K562 (cell line): ENCODE data around the gene SETD3. TPM values are rescaled to one million over a fixed set of nuclear protein-coding genes. Genes with fewer than 3 reads are reported as not detected.

ENCODE experiments used
- ATAC-seq: fragments of 200-7000 bp; cut with Tn5 transposase; 3 replicates; pipeline ENCODE4 v1.9.1; 2020; ENCODE audit warnings: moderate library complexity
- BruUV-seq: library from RNA; stranded (reverse); fragments of 400-500 nt; replicated peaks from 2 replicates; lab custom pipeline; 2021; lab: Mats Ljungman, UMichigan
- CTCF ChIA-PET: fragments of 300-600 bp; formaldehyde crosslinking; extraction: SDS; loops from one replicate; lab custom pipeline; 2021; ENCODE audit warnings: low intra/inter-chr PET ratio; lab: Yijun Ruan, JAX
- POLR2A ChIA-PET: fragments of 300-600, 350-650 bp; sonication (Branson Sonifier 250); formaldehyde crosslinking; extraction: SDS; loops from one replicate; lab custom pipeline; 2021; ENCODE audit warnings: antibody characterized with exemption, inconsistent platforms; lab: Yijun Ruan, JAX
- DNase-seq, 4 experiments: peaks; one replicate each; pipeline versions ENCODE4 v3.0.0 to v3.0.0-alpha.2; 2011 to 2018; ENCODE audit warnings: low spot score in 3 of 4, mixed read lengths in 3 of 4; ENCODE audit errors: extremely low read depth in 1 of 4
- FAIRE-seq: peaks from 2 replicates; lab custom pipeline; 2011; peaks lifted over from hg19 to GRCh38; lab: Jason Lieb, UNC
- H2AFZ ChIP-seq: 2 replicates; pipeline ENCODE4 v1.6.0; 2011; ENCODE audit warnings: low read depth, low read length, control low read depth, inconsistent platforms
- H3K27ac ChIP-seq: fragments of 200-600 bp; 3 replicates; pipeline ENCODE4 v1.8.0; 2011; ENCODE audit warnings: low read depth, mild to moderate bottlenecking, control low read depth, inconsistent platforms, low read length, moderate library complexity, mixed read lengths; ENCODE audit errors: extremely low read depth
- H3K27me3 ChIP-seq, 2 experiments: fragments of 300-600 bp in 1 of 2; 2 replicates in 1 of 2; 3 replicates in 1 of 2; pipeline versions ENCODE4 v1.6.0 to v1.8.0; 2011; ENCODE audit warnings: inconsistent platforms in 2 of 2, low read length in 2 of 2, mild to moderate bottlenecking in 1 of 2, mixed read lengths in 1 of 2, moderate library complexity in 1 of 2; ENCODE audit not compliant: control insufficient read depth in 2 of 2, insufficient read depth in 2 of 2
- H3K36me3 ChIP-seq: fragments of 300-600 bp; 3 replicates; pipeline ENCODE4 v1.8.0; 2011; ENCODE audit warnings: mild to moderate bottlenecking, low read length, inconsistent platforms; ENCODE audit not compliant: control insufficient read depth, insufficient read depth
- H3K4me1 ChIP-seq, 2 experiments: fragments of 200-600 bp in 1 of 2; replicated peaks in 1 of 2; 2 replicates in 1 of 2; 3 replicates in 1 of 2; pipeline versions ENCODE4 v1.5.1 to v1.8.0; 2011; ENCODE audit warnings: inconsistent platforms in 2 of 2, low read length in 2 of 2, mild to moderate bottlenecking in 1 of 2, mixed read lengths in 1 of 2, moderate library complexity in 1 of 2; ENCODE audit not compliant: control insufficient read depth in 2 of 2, insufficient read depth in 2 of 2
- H3K4me2 ChIP-seq: 2 replicates; pipeline ENCODE4 v1.6.1; 2011; ENCODE audit warnings: low read length, control low read depth, inconsistent platforms, mixed read lengths; ENCODE audit not compliant: insufficient read depth
- H3K4me3 ChIP-seq: fragments of 200-600 bp; sonication (generic), shearing (Covaris generic); 2 replicates; pipeline ENCODE4 v1.5.1; 2016; ENCODE audit warnings: control low read depth, inconsistent platforms
- H3K79me2 ChIP-seq: fragments of 200-600 bp; 3 replicates; pipeline ENCODE4 v1.8.0; 2011; ENCODE audit warnings: low read length, inconsistent platforms; ENCODE audit not compliant: control insufficient read depth, insufficient read depth
- H3K9ac ChIP-seq, 2 experiments: 2 replicates each; pipeline versions ENCODE4 v1.6.0 to v1.6.1; 2011; ENCODE audit warnings: low read depth in 2 of 2, low read length in 2 of 2, control low read depth in 1 of 2, inconsistent platforms in 1 of 2, mild to moderate bottlenecking in 1 of 2, mixed read lengths in 1 of 2; ENCODE audit not compliant: insufficient read depth in 1 of 2
- H3K9me1 ChIP-seq: one replicate; pipeline ENCODE4 v1.6.0; 2011; ENCODE audit warnings: inconsistent platforms, mild to moderate bottlenecking, low read length, moderate library complexity; ENCODE audit not compliant: control insufficient read depth, insufficient read depth
- H3K9me3 ChIP-seq: replicated peaks from 2 replicates; pipeline ENCODE4 v1.5.1; 2011; ENCODE audit warnings: low read depth, low read length, inconsistent platforms; ENCODE audit not compliant: control insufficient read depth, insufficient read depth
- H4K20me1 ChIP-seq: replicated peaks from 2 replicates; pipeline ENCODE4 v1.6.1; 2011; ENCODE audit warnings: low read length, inconsistent platforms, mixed read lengths; ENCODE audit not compliant: control insufficient read depth, insufficient read depth
- MXD1 ChIP-seq: fragments of 250-450 bp; sonication (Bioruptor Pico); IDR thresholded peaks from 2 replicates; pipeline ENCODE4 v1.8.0; 2021; ENCODE audit warnings: borderline replicate concordance, mild to moderate bottlenecking, moderate library complexity; ENCODE audit not compliant: poor library complexity, severe bottlenecking
- POLR3A ChIP-seq: IDR thresholded peaks from 2 replicates; pipeline ENCODE4 v1.6.1; 2011; ENCODE audit warnings: borderline replicate concordance, mild to moderate bottlenecking, moderate library complexity; ENCODE audit not compliant: insufficient read length, insufficient read depth; ENCODE audit errors: extremely low read depth
- RBM22 ChIP-seq: fragments of 200-400 bp; formaldehyde crosslinking; IDR thresholded peaks from 2 replicates; pipeline ENCODE4 v1.6.1; 2018; ENCODE audit warnings: low read length, low read depth; ENCODE audit not compliant: poor library complexity, severe bottlenecking
- ZNF696 ChIP-seq: fragments of 250-450 bp; sonication (Bioruptor Pico); conservative IDR thresholded peaks from 2 replicates; pipeline ENCODE4 v1.4.0; 2020; ENCODE audit warnings: mild to moderate bottlenecking, moderate library complexity
- whole genome bisulfite sequencing: fragments of 100-300 bp; shearing (Covaris generic); methylation state at CpG from one replicate; pipeline ENCODE4 v1.1.6; 2016; ENCODE audit warnings: low coverage, mixed read lengths; ENCODE audit not compliant: insufficient coverage; ENCODE audit errors: missing lambda C conversion rate; 5-methylcytosine and 5-hydroxymethylcytosine counted together
- in situ Hi-C: fragments of 300-500 bp; cut with MboI; formaldehyde crosslinking; loops from 4 replicates; pipeline ENCODE4 v1.15.0; 2018; ENCODE audit warnings: inconsistent platforms, mixed read lengths
- intact Hi-C: fragments of 100-400 bp; cut with micrococcal nuclease; formaldehyde crosslinking; loops from 2 replicates; pipeline ENCODE4 v1.14.2; 2022
- polyA plus RNA-seq, 8 experiments: library from polyadenylated mRNA; depleted of rRNA in 4 of 8; stranded (reverse) in 5 of 8; unstranded in 3 of 8; fragments of >200 nt; fragmentation: Nextera tagmentation in 2 of 8; fragmentation: Illumina TruSeq in 1 of 8; extraction: Ambion mirVana in 2 of 8; extraction: Trizol in 1 of 8; gene quantifications; 2 replicates each; pipeline versions ENCODE4 v1.2.1 to v1.2.3, GENCODE V29; 2011 to 2014; ENCODE audit warnings: inconsistent platforms in 1 of 8, missing spikeins in 1 of 8
- total RNA-seq, 7 experiments: library from RNA; depleted of rRNA in 6 of 7; stranded (reverse); fragments of >200 nt in 6 of 7; fragmentation: Illumina TruSeq in 2 of 7; extraction: Trizol in 2 of 7; gene quantifications; 2 replicates each; pipeline versions ENCODE4 v1.2.1 to v1.2.3, GENCODE V29; 2011 to 2021; ENCODE audit warnings: low replicate concordance in 1 of 7

SETD3 gene
- total and polyA plus RNA-seq, 9 of the 15 experiments (the other 6 are each of a cell fraction or from before 2014, with no cell fraction given) = 8.5 to 35.9 (median 26.5) TPM

GRCh38 chr14:99363616-99364290 lies 116.9 kb downstream of the SETD3 start:
- FAIRE-seq = no peak
- Histone ChIP-seq H3K9me3 (no peaks in the 10 kb centered on the region), H3K27ac (no peak overlapping the region), H3K9ac (no peak overlapping the region), H3K4me2 (no peak overlapping the region), H3K9me1 (no peaks in the 10 kb centered on the region), H3K4me3 (no peak overlapping the region), H3K79me2 (no peaks in the 10 kb centered on the region), H4K20me1 (no peaks in the 10 kb centered on the region), H3K36me3 (no peaks in the 10 kb centered on the region), H2AFZ (no peak overlapping the region), H3K4me1 (peaks cover 3 to 11% of the 10 kb centered on the region in 2 experiments; a peak in 3 of 5 replicates), H3K27me3 (peaks cover 0 to 23% of the 10 kb centered on the region in 2 experiments; a peak in 2 of 5 replicates)
- WGBS = 12% methylated on average over 11 of the region's 16 CpGs
- no TSS peak for BruUV-seq
- TF ChIP-seq MXD1 (CRISPR knock-in tag) (no peak), POLR3A (no peak), ZNF696 (CRISPR knock-in tag) (no peak), RBM22 (no peak)
- ChIA-PET POLR2A (interaction anchor here (0.5 to 0.6 kb wide), 2 partner anchors 24 to 73 kb away, joined by 3 read pairs; no protein-coding TSS in a partner anchor), CTCF (interaction anchor here (0.6 kb wide), 1 partner anchor 15 kb away, joined by 3 read pairs; no protein-coding TSS in a partner anchor)
- peak; percentile 29; the same call in 1 of the 3 replicates for ATAC-seq
- DNase-seq = no peak
- intact Hi-C loops = no loop called here
- in situ Hi-C loops = no loop called here
